Measurements from ENCODE around the gene LMCD1. TPM values are rescaled to one million over a fixed set of nuclear protein-coding genes. Genes with fewer than 3 reads are reported as not detected.

The LMCD1 gene
- total RNA-seq (4.7 and 4.9 TPM in 2 replicates), polyA plus RNA-seq (0.23 and 1.4 TPM in 2 replicates), polyA minus RNA-seq (0.43 and 0.57 TPM in 2 replicates)
- total RNA-seq (2013) = 5.2 TPM

GRCh38 chr3:8501371-8502131 is at the start of gene LMCD1:
Gene LMCD1, plus strand, starts transcription at chr3:8501823. Its CDS starts 116 bp downstream, at chr3:8501939.
- H3K4me1 ChIP-seq (ENCODE audit: control insufficient read depth in 2 of 2, insufficient read depth in 2 of 2, low read length in 2 of 2) = peaks cover 0 to 38% of the 10 kb centered on the region in 2 donors
- no peaks in the 10 kb centered on the region for H4K20me1 ChIP-seq (ENCODE audit: control insufficient read depth, insufficient read depth, low read length, poor library complexity, severe bottlenecking)
- Mint-ChIP-seq H3K27ac (peak within 1 kb of the TSS; percentile 80), H3K27me3 (no peaks in the 10 kb centered on the region), H3K9me3 (ENCODE audit: insufficient read depth) (no peaks in the 10 kb centered on the region), H3K4me3 (peak within 1 kb of the TSS; percentile 91), H3K4me1 (peaks cover 40% of the 10 kb centered on the region)
- peak within 1 kb of the TSS; percentile 62 for H3K9ac ChIP-seq (ENCODE audit: low read length)
- ATAC-seq (ENCODE audit: low read depth) (peak; percentile 97), DNase-seq (peak; percentile 84)
- no peaks in the 10 kb centered on the region for H3K36me3 ChIP-seq (replicated peaks in 1 of 2; ENCODE audit: control extremely low read depth in 1 of 2, control insufficient read depth in 1 of 2, extremely low read depth in 1 of 2, insufficient read depth in 2 of 2, low read length in 1 of 2)
- H3K27me3 ChIP-seq (replicated peaks in 1 of 4; ENCODE audit: control extremely low read depth in 1 of 4, control insufficient read depth in 3 of 4, insufficient read depth in 4 of 4, low read length in 3 of 4) = peaks cover 0 to 3% (median 0%) of the 10 kb centered on the region in 4 experiments
- peak within 1 kb of the TSS in 4 of 5 experiments; percentile 38 to 61 (median 50) for H3K4me3 ChIP-seq (ENCODE audit: control extremely low read depth in 1 of 5, extremely low read depth in 1 of 5, insufficient read depth in 1 of 5, low read depth in 2 of 5, low read length in 4 of 5)
- POLR2A ChIA-PET = no interaction called here
- peak within 1 kb of the TSS in 1 of 2 donors; percentile 17 for H3K27ac ChIP-seq (ENCODE audit: low read length in 2 of 2)
- TF ChIP-seq CTCF (IDR thresholded peaks at IDR 0.05) (no peak), EZH2 (IDR thresholded peaks at IDR 0.05; ENCODE audit: borderline replicate concordance, insufficient read depth, low read depth, low read length, poor library complexity, severe bottlenecking) (no peak)
- peak within 1 kb of the TSS; percentile 77 for H2AFZ ChIP-seq (ENCODE audit: insufficient read depth, low read depth, low read length, poor library complexity, severe bottlenecking)
- H3K79me2 ChIP-seq (ENCODE audit: control insufficient read depth, insufficient read depth, low read length) = no peaks in the 10 kb centered on the region
- H3K9me3 ChIP-seq (ENCODE audit: control extremely low read depth in 1 of 3, control insufficient read depth in 2 of 3, insufficient read depth in 1 of 3, low read length in 2 of 3) = no peaks in the 10 kb centered on the region
- intact Hi-C loops (cut with micrococcal nuclease) = no loop called here
- CTCF ChIA-PET = interaction anchor here (1.4 kb wide), 1 partner anchor 11 kb away, joined by 3 read pairs; no protein-coding TSS in a partner anchor
- peak within 1 kb of the TSS; percentile 72 for H3K4me2 ChIP-seq (replicated peaks; ENCODE audit: low read depth, low read length, poor library complexity, severe bottlenecking)
- WGBS (ENCODE audit: insufficient coverage) = under 1% methylated on average over 44 of the region's 49 CpGs

GRCh38 chr3:8452112-8452511 is 49.5 kb upstream of the LMCD1 start:
- no peaks in the 10 kb centered on the region for H3K4me1 ChIP-seq (ENCODE audit: control insufficient read depth in 2 of 2, insufficient read depth in 2 of 2, low read length in 2 of 2)
- intact Hi-C loops (cut with micrococcal nuclease) = no loop called here
- Mint-ChIP-seq H3K4me3 (no peak overlapping the region), H3K9me3 (ENCODE audit: insufficient read depth) (no peaks in the 10 kb centered on the region), H3K27me3 (no peaks in the 10 kb centered on the region), H3K27ac (no peak overlapping the region), H3K4me1 (no peaks in the 10 kb centered on the region)
- WGBS (ENCODE audit: insufficient coverage) = 92% methylated on average over 3 of the region's 4 CpGs
- DNase-seq (no peak), ATAC-seq (ENCODE audit: low read depth) (no peak)
- ChIA-PET CTCF (no interaction called here), POLR2A (no interaction called here)
- H2AFZ ChIP-seq (ENCODE audit: insufficient read depth, low read depth, low read length, poor library complexity, severe bottlenecking) = no peak overlapping the region
- no peaks in the 10 kb centered on the region for H4K20me1 ChIP-seq (ENCODE audit: control insufficient read depth, insufficient read depth, low read length, poor library complexity, severe bottlenecking)
- H3K27me3 ChIP-seq (replicated peaks in 1 of 4; ENCODE audit: control extremely low read depth in 1 of 4, control insufficient read depth in 3 of 4, insufficient read depth in 4 of 4, low read length in 3 of 4) = no peaks in the 10 kb centered on the region
- H3K9me3 ChIP-seq (ENCODE audit: control extremely low read depth in 1 of 3, control insufficient read depth in 2 of 3, insufficient read depth in 1 of 3, low read length in 2 of 3) = no peaks in the 10 kb centered on the region
- TF ChIP-seq CTCF (IDR thresholded peaks at IDR 0.05) = no peak
- TF ChIP-seq EZH2 (IDR thresholded peaks at IDR 0.05; ENCODE audit: borderline replicate concordance, insufficient read depth, low read depth, low read length, poor library complexity, severe bottlenecking) = no peak
- no peak overlapping the region for H3K4me2 ChIP-seq (replicated peaks; ENCODE audit: low read depth, low read length, poor library complexity, severe bottlenecking)
- H3K9ac ChIP-seq (ENCODE audit: low read length) = no peak overlapping the region
- H3K4me3 ChIP-seq (ENCODE audit: control extremely low read depth in 1 of 5, extremely low read depth in 1 of 5, insufficient read depth in 1 of 5, low read depth in 2 of 5, low read length in 4 of 5) = no peak overlapping the region
- no peaks in the 10 kb centered on the region for H3K36me3 ChIP-seq (replicated peaks in 1 of 2; ENCODE audit: control extremely low read depth in 1 of 2, control insufficient read depth in 1 of 2, extremely low read depth in 1 of 2, insufficient read depth in 2 of 2, low read length in 1 of 2)
- no peaks in the 10 kb centered on the region for H3K79me2 ChIP-seq (ENCODE audit: control insufficient read depth, insufficient read depth, low read length)
- H3K27ac ChIP-seq (ENCODE audit: low read length in 2 of 2) = no peak overlapping the region
